IMR-90 (cell line): ENCODE results near the gene MFAP4. TPM values are rescaled to one million over a fixed set of nuclear protein-coding genes. Genes with fewer than 3 reads are reported as not detected.

ENCODE experiments used
- ATAC-seq: fragments of 200-7000 bp; cut with Tn5 transposase; 2 replicates; pipeline ENCODE4 v1.9.1; 2020; ENCODE audit warnings: low read depth, mild to moderate bottlenecking, moderate library complexity
- BruUV-seq: library from RNA; stranded (reverse); fragments of 400-500 nt; replicated peaks from 2 replicates; lab custom pipeline; 2021; lab: Mats Ljungman, UMichigan
- CTCF ChIA-PET: fragments of 300-600 bp; formaldehyde crosslinking; extraction: SDS; loops from one replicate; lab custom pipeline; 2021; ENCODE audit warnings: antibody characterized with exemption; lab: Yijun Ruan, JAX
- POLR2A ChIA-PET: fragments of 300-600 bp; sonication (Branson Sonifier 250); formaldehyde crosslinking; loops from one replicate; lab custom pipeline; 2022; ENCODE audit warnings: antibody characterized with exemption; ENCODE audit not compliant: unreplicated experiment; lab: Charles Lee
- DNase-seq: peaks from one replicate; pipeline ENCODE4 v3.0.0; 2013
- H2AFZ ChIP-seq: replicated peaks from 2 replicates; pipeline ENCODE3; 2013; ENCODE audit warnings: low read length, mild to moderate bottlenecking; ENCODE audit not compliant: poor library complexity
- H2AK5ac ChIP-seq: 2 replicates; pipeline ENCODE4 v1.6.1; 2013; ENCODE audit warnings: low read depth, low read length, inconsistent platforms
- H2AK9ac ChIP-seq: replicated peaks from 2 replicates; pipeline ENCODE3; 2013; ENCODE audit warnings: mild to moderate bottlenecking, low read depth, low read length, moderate library complexity; ENCODE audit not compliant: poor library complexity
- H2BK120ac ChIP-seq: 2 replicates; pipeline ENCODE4 v1.6.1; 2013; ENCODE audit warnings: low read depth, low read length, inconsistent platforms
- H2BK15ac ChIP-seq: 3 replicates; pipeline ENCODE4 v1.6.1; 2013; ENCODE audit warnings: low read depth, low read length, inconsistent platforms
- H2BK20ac ChIP-seq: 2 replicates; pipeline ENCODE4 v1.6.1; 2013; ENCODE audit warnings: low read depth, mild to moderate bottlenecking, inconsistent platforms, low read length, moderate library complexity
- H2BK5ac ChIP-seq: 2 replicates; pipeline ENCODE4 v1.6.1; 2013; ENCODE audit warnings: mild to moderate bottlenecking, low read depth, low read length, inconsistent platforms; ENCODE audit not compliant: poor library complexity, severe bottlenecking
- H3K14ac ChIP-seq: replicated peaks from 2 replicates; pipeline ENCODE4 v1.6.1; 2013; ENCODE audit warnings: low read depth, low read length, inconsistent platforms
- H3K18ac ChIP-seq: 2 replicates; pipeline ENCODE4 v1.6.1; 2013; ENCODE audit warnings: low read depth, low read length, control low read depth
- H3K23ac ChIP-seq: 2 replicates; pipeline ENCODE4 v1.6.1; 2013; ENCODE audit warnings: low read depth, low read length, inconsistent platforms
- H3K27ac ChIP-seq: 2 replicates; pipeline ENCODE4 v1.5.1; 2013; ENCODE audit warnings: mild to moderate bottlenecking, control low read depth, low read length; ENCODE audit not compliant: insufficient read depth
- H3K27me3 ChIP-seq: 2 replicates; pipeline ENCODE4 v1.6.1; 2013; ENCODE audit warnings: low read length; ENCODE audit not compliant: control insufficient read depth, insufficient read depth
- H3K36me3 ChIP-seq: 2 replicates; pipeline ENCODE4 v1.6.1; 2013; ENCODE audit warnings: low read length, mixed read lengths; ENCODE audit not compliant: control insufficient read depth, insufficient read depth
- H3K4ac ChIP-seq: 2 replicates; pipeline ENCODE4 v1.6.1; 2013; ENCODE audit warnings: low read depth, low read length, inconsistent platforms
- H3K4me1 ChIP-seq: 2 replicates; pipeline ENCODE4 v1.6.1; 2013; ENCODE audit warnings: low read length, mixed read lengths; ENCODE audit not compliant: control insufficient read depth, insufficient read depth
- H3K4me2 ChIP-seq: 2 replicates; pipeline ENCODE4 v1.6.1; 2013; ENCODE audit warnings: low read depth, mild to moderate bottlenecking, control low read depth, low read length, moderate library complexity
- H3K4me3 ChIP-seq: 2 replicates; pipeline ENCODE4 v1.5.1; 2013; ENCODE audit warnings: low read depth, mild to moderate bottlenecking, control low read depth, low read length, moderate library complexity; ENCODE audit not compliant: insufficient read depth
- H3K56ac ChIP-seq: 2 replicates; pipeline ENCODE4 v1.6.1; 2013; ENCODE audit warnings: low read length, inconsistent platforms; ENCODE audit not compliant: insufficient read depth; ENCODE audit errors: extremely low read depth
- H3K79me1 ChIP-seq, 2 experiments: 2 replicates each; pipeline ENCODE4 v1.6.1; 2013; ENCODE audit warnings: low read length in 2 of 2, inconsistent platforms in 1 of 2, low read depth in 1 of 2
- H3K9ac ChIP-seq: 2 replicates; pipeline ENCODE4 v1.6.1; 2013; ENCODE audit warnings: low read depth, low read length, control low read depth
- H3K9me1 ChIP-seq: 2 replicates; pipeline ENCODE4 v1.6.1; 2013; ENCODE audit warnings: low read length, inconsistent platforms; ENCODE audit not compliant: insufficient read depth
- H3K9me3 ChIP-seq: 2 replicates; pipeline ENCODE4 v1.6.1; 2013; ENCODE audit warnings: low read length; ENCODE audit not compliant: control insufficient read depth, insufficient read depth
- H4K20me1 ChIP-seq: 2 replicates; pipeline ENCODE4 v1.6.1; 2013; ENCODE audit warnings: low read length, inconsistent platforms; ENCODE audit not compliant: insufficient read depth
- H4K5ac ChIP-seq: 2 replicates; pipeline ENCODE4 v1.6.1; 2013; ENCODE audit warnings: mild to moderate bottlenecking, low read depth, low read length, control low read depth
- H4K8ac ChIP-seq, 2 experiments: 2 replicates each; pipeline ENCODE4 v1.6.1; 2013; ENCODE audit warnings: low read depth in 2 of 2, low read length in 2 of 2, control low read depth in 1 of 2, inconsistent platforms in 1 of 2
- H4K91ac ChIP-seq: 2 replicates; pipeline ENCODE4 v1.6.1; 2013; ENCODE audit warnings: low read depth, low read length, inconsistent platforms; ENCODE audit not compliant: insufficient read depth
- BHLHE40 ChIP-seq: fragments of 150-350 bp; IDR thresholded peaks from 2 replicates; pipeline ENCODE4 v1.6.1; 2016; ENCODE audit warnings: mild to moderate bottlenecking, low read depth, low read length
- CEBPB ChIP-seq: IDR thresholded peaks from 2 replicates; pipeline ENCODE4 v1.6.1; 2012; ENCODE audit warnings: low read depth, low read length, improper control_type of control experiment
- CTCF ChIP-seq: conservative IDR thresholded peaks from 2 replicates; pipeline ENCODE4 v1.5.1; 2012; ENCODE audit warnings: mild to moderate bottlenecking, low read depth, low read length, improper control_type of control experiment
- ELK1 ChIP-seq: fragments of 150-350 bp; IDR thresholded peaks from 2 replicates; pipeline ENCODE4 v1.6.1; 2016; ENCODE audit warnings: low read depth, mild to moderate bottlenecking, low read length, moderate library complexity, borderline replicate concordance
- FOS ChIP-seq: fragments of 150-350 bp; IDR thresholded peaks from 2 replicates; pipeline ENCODE4 v1.6.1; 2016; ENCODE audit warnings: low read depth, low read length
- MAZ ChIP-seq: IDR thresholded peaks from 2 replicates; pipeline ENCODE4 v1.6.1; 2012; ENCODE audit warnings: low read depth, mild to moderate bottlenecking, low read length, improper control_type of control experiment, moderate library complexity, borderline replicate concordance
- MXI1 ChIP-seq: IDR thresholded peaks from 2 replicates; pipeline ENCODE4 v1.6.1; 2012; ENCODE audit warnings: low read depth, mild to moderate bottlenecking, low read length, moderate library complexity, borderline replicate concordance
- NFE2L2 ChIP-seq: fragments of 150-350 bp; IDR thresholded peaks from 2 replicates; pipeline ENCODE4 v1.6.1; 2016; ENCODE audit warnings: low read depth, mild to moderate bottlenecking, low read length
- POLR2A ChIP-seq: IDR thresholded peaks from 2 replicates; pipeline ENCODE4 v1.6.1; 2012; ENCODE audit warnings: mild to moderate bottlenecking, low read depth, low read length
- RFX5 ChIP-seq: IDR thresholded peaks from 2 replicates; pipeline ENCODE4 v1.8.0; 2012; ENCODE audit warnings: low read depth, mild to moderate bottlenecking, low read length, moderate library complexity
- SMC3 ChIP-seq: fragments of 150-350 bp; IDR thresholded peaks from 2 replicates; pipeline ENCODE4 v1.6.1; 2016; ENCODE audit warnings: low read depth, mild to moderate bottlenecking, antibody characterized with exemption, low read length, moderate library complexity
- USF2 ChIP-seq: fragments of 150-350 bp; IDR thresholded peaks from 2 replicates; pipeline ENCODE4 v1.6.1; 2017; ENCODE audit warnings: mild to moderate bottlenecking, antibody characterized with exemption, low read length, low read depth
- WGBS, 2 experiments: methylation state at CpG; one replicate each; pipeline versions ENCODE4 v1.1.5 to v1.1.7; 2013; ENCODE audit warnings: missing lambda C conversion rate in 2 of 2; ENCODE audit not compliant: insufficient read length in 1 of 2; ENCODE audit errors: extremely low coverage in 2 of 2; 5-methylcytosine and 5-hydroxymethylcytosine counted together
- dilution Hi-C: fragments of 300-500 bp; cut with HindIII; formaldehyde crosslinking; loops from one replicate; pipeline ENCODE4 v1.14.3; 2018; ENCODE audit warnings: low sequenced_read_pairs; ENCODE audit not compliant: unreplicated experiment
- in situ Hi-C: fragments of 300-500 bp; cut with MboI; formaldehyde crosslinking; loops from 3 replicates; pipeline ENCODE4 v1.14.3; 2019; ENCODE audit warnings: low sequenced_read_pairs, inconsistent platforms, mixed read lengths
- intact Hi-C: fragments of 100-400 bp; cut with micrococcal nuclease; formaldehyde crosslinking; loops from 2 replicates; pipeline ENCODE4 v1.10.0; 2022
- polyA plus RNA-seq, 3 experiments: library from polyadenylated mRNA; depleted of rRNA; stranded (reverse); fragments of >200 nt; gene quantifications; 2 replicates each; pipeline ENCODE4 v1.2.3, GENCODE V29; 2012; ENCODE audit warnings: low replicate concordance in 1 of 3
- total RNA-seq: library from RNA; depleted of rRNA; stranded (reverse); fragments of >200 nt; gene quantifications from 2 replicates; pipeline ENCODE4 v1.2.3, GENCODE V29; 2012

The MFAP4 gene
- total and polyA plus RNA-seq, 2 of the 4 experiments (the other 2 are of a cell fraction), result 7.0 to 71.6 TPM

DNA sequence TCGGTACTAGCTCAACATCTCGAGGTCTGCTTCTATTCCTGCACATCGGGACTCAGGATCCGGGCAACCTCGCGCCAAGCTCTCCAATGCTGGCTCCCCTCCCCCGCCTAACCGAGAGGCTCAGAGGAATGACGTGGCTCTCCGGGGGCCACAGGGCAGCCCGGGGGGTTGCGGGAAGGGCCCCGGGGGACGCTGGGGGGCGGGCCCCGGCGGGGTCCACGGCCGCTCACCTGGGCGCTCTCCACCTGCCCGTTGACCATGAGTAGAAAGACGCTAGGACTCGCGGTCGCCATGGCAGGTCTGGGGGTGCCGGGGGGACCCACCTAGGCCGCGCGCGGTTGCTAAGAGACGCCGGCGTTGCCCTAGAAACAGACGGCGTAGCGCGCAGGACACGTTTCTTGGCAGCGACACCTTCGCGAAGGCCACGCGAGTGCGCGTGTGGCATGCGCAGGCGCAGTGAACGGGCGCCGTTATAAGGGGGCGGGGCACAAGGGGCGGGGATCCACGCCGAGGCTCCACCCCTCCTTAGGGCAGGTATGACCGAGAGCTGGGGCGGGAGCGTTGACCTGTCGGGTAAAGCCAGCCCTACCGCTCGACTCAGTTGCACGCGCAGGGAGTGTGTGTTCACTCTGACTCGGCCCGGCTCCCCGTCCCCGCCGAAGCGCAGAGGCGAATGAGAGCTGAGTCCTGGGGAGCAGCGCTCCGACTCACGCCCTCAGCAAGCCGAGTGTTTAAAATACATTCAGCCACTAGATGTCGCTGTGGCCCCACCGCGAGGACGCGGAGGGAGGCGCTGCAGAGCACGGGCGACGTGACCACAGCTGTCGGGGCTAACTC is 24.5 kb downstream of the MFAP4 start, which contains the start of gene B9D1:
Gene B9D1, minus strand, starts transcription at position 447 of the 837 bp plus-strand sequence. Its CDS starts 154 bp downstream, at position 293.
- peak within 1 kb of the TSS; percentile 77 for H3K4me3 ChIP-seq
- dilution Hi-C loops (no loop called here), in situ Hi-C loops (loop anchor here (5.0 kb wide), 2 partner anchors 85 to 400 kb away; no protein-coding TSS in a partner anchor), intact Hi-C loops (loop anchor here (1.0 to 5.0 kb wide), 7 partner anchors 25 to 404 kb away; partner anchors contain the start of genes ALDH3A2 and MFAP4)
- peak within 1 kb of the TSS; percentile 81 for H4K91ac ChIP-seq
- WGBS, 2 experiments, result 1% methylated on average over 61 of the region's 83 CpGs; no CpG with 5 or more reads in 1 of the 2 experiments
- ChIA-PET POLR2A (interaction anchor here (0.7 to 1.1 kb wide), 3 partner anchors 15 to 86 kb away, joined by 3 to 4 read pairs (median 3); no protein-coding TSS in a partner anchor), CTCF (interaction anchor here (0.6 to 2.2 kb wide), 14 partner anchors 8 to 408 kb away, joined by 3 to 44 read pairs (median 5); partner anchors contain the start of genes MAPK7, MFAP4 and RNF112)
- peak within 1 kb of the TSS; percentile 88; the same call in 2 of the 3 replicates for H2BK15ac ChIP-seq
- peaks cover 4 to 11% of the 10 kb centered on the region in 2 experiments; a peak in 3 of 4 replicates for H3K79me1 ChIP-seq
- H2AK9ac ChIP-seq, result peak within 1 kb of the TSS; percentile 92
- peak within 1 kb of the TSS; percentile 99 for H2AFZ ChIP-seq
- H3K9ac ChIP-seq, result peak within 1 kb of the TSS; percentile 68
- peak within 1 kb of the TSS; percentile 92 for H3K23ac ChIP-seq
- H3K56ac ChIP-seq, result no peak within 1 kb of the TSS
- H3K27ac ChIP-seq, result peak within 1 kb of the TSS; percentile 51
- H4K20me1 ChIP-seq, result no peaks in the 10 kb centered on the region
- H3K14ac ChIP-seq, result peak within 1 kb of the TSS; percentile 94
- peak within 1 kb of the TSS; percentile 13; the same call in 1 of the 2 replicates for H3K18ac ChIP-seq
- H2BK20ac ChIP-seq, result peak within 1 kb of the TSS; percentile 78; the same call in 1 of the 2 replicates
- peak; percentile 89 for DNase-seq
- H4K5ac ChIP-seq, result peak within 1 kb of the TSS; percentile 50
- H2BK5ac ChIP-seq, result peak within 1 kb of the TSS; percentile 83
- peaks cover 9% of the 10 kb centered on the region for H3K9me1 ChIP-seq
- BruUV-seq, result no TSS peak
- peak within 1 kb of the TSS; percentile 88 to 91 for H4K8ac ChIP-seq
- peaks cover 1% of the 10 kb centered on the region; the same call in 1 of the 2 replicates for H3K36me3 ChIP-seq
- peak within 1 kb of the TSS; percentile 85 for H3K4me2 ChIP-seq
- H3K27me3 ChIP-seq, result no peaks in the 10 kb centered on the region
- peak within 1 kb of the TSS; percentile 93 for H2AK5ac ChIP-seq
- peak within 1 kb of the TSS; percentile 86 for H2BK120ac ChIP-seq
- peak; percentile 93 for ATAC-seq
- H3K4ac ChIP-seq, result peak within 1 kb of the TSS; percentile 93
- no peaks in the 10 kb centered on the region for H3K9me3 ChIP-seq
- peaks cover 10% of the 10 kb centered on the region for H3K4me1 ChIP-seq
- TF ChIP-seq RFX5, result peak; percentile 93
- peak; percentile 20 for TF ChIP-seq USF2
- peak; percentile 64; the same call in 1 of the 2 replicates for TF ChIP-seq POLR2A
- TF ChIP-seq MAZ, result peak; percentile 76
- TF ChIP-seq ELK1, result no peak
- TF ChIP-seq NFE2L2, result 0 out of 2 replicates have a peak, but pooled peaks have one; percentile 5
- TF ChIP-seq CTCF, result peak; percentile 99
- TF ChIP-seq BHLHE40, result peak; percentile 90
- TF ChIP-seq CEBPB, result no peak
- peak; percentile 96 for TF ChIP-seq SMC3
- TF ChIP-seq MXI1, result peak; percentile 93
- TF ChIP-seq FOS, result no peak
